ENCODE measurements around the gene CENPH. TPM values are rescaled to one million over a fixed set of nuclear protein-coding genes. Genes with fewer than 3 reads are reported as not detected.
"Not testable (repeated sequence)": the region's sequence is repeated elsewhere in the genome, so short reads cannot be mapped to it uniquely, and the experiment has no call there.

The CENPH gene
- total RNA-seq, 2 donors from 2014 or later = 3.9 to 5.9 TPM

DNA sequence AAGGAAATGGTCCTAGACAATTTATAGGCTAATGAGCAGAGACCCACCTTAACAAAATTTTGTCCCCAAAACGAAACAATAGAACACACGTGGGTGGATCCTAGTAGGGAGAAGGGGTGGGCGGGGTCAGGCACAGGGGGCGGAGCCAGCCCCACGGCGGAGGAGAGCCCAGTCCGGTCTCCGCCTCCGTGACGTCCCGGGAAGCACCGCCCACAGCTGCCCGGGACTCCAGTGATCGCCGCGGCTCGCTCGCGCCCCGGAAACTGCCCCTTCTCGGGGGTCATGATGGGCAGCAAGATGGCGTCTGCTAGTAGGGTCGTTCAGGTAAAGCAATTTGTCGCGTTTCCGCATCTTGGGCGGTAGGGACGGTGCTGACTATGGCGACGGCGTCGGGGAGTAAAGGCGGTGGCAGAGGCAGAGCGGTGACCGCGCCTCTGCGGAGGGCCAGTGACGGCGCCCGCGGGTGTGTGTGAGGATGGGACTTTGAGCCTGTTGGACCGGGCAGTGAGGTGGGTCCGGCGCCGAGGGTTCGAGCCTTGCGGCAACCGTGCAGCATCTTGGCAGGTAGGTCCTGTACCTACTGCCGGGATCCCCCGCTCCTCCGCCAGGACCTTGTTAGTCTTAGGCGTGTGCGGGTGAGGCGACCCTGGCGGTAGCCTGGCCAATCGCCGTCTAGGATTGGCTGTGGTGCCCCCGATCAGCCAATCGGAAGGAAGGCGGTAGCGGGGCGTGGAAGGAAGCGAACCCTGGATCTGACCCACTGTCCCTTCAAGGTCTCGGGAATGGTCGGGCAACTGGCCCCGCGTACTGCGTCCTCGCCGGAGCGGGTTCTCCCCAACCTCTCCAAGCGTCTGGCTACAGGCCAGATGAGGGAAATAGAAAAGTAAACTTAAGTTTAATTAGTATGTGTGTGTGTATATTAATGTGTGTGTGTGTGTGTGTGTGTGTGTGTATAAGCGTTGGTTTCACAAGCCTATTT is 28.5 kb downstream of the CENPH start:
- peak; percentile 92 for ATAC-seq
- peaks cover 5% of the 10 kb centered on the region for H3K36me3 Mint-ChIP-seq (ENCODE audit: low read depth)
- peak; percentile 81 to 96 (median 95) for DNase-seq
- peaks cover 17% of the 10 kb centered on the region for H3K4me1 Mint-ChIP-seq
- no peaks in the 10 kb centered on the region for H3K27me3 Mint-ChIP-seq
- H3K9me3 ChIP-seq (ENCODE audit: control insufficient read depth, low read length, poor library complexity, severe bottlenecking) = no peaks in the 10 kb centered on the region
- peak overlapping the region; percentile 98 for H3K4me3 Mint-ChIP-seq
- H3K27ac Mint-ChIP-seq = peak overlapping the region; percentile 99

DNA sequence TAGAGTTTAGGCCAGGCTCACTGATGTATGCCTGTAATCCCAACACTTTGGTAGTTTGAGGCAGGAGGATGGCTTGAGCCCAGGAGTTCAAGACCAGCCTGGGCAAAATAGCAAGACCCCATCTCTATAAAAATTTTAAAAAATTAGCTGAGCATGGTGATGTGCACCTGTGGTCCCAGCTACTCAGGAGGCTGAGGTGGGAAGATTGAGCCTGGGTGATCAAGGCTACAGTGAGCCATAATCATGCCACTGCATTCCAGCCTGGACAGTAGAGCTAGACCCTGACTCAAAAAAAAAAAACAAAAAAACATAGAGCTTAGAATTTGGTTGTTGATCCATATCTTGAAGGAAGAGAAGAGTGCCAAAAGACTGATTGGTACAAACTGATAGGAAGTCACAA is 30.6 kb downstream of the CENPH start:
- Mint-ChIP-seq H3K27me3 (no peaks in the 10 kb centered on the region), H3K36me3 (ENCODE audit: low read depth) (peaks cover 5% of the 10 kb centered on the region), H3K4me1 (peaks cover 17% of the 10 kb centered on the region), H3K27ac (no peak overlapping the region), H3K4me3 (no peak overlapping the region)
- ATAC-seq = no peak
- DNase-seq = no peak
- H3K9me3 ChIP-seq (ENCODE audit: control insufficient read depth, low read length, poor library complexity, severe bottlenecking) = no peaks in the 10 kb centered on the region

DNA sequence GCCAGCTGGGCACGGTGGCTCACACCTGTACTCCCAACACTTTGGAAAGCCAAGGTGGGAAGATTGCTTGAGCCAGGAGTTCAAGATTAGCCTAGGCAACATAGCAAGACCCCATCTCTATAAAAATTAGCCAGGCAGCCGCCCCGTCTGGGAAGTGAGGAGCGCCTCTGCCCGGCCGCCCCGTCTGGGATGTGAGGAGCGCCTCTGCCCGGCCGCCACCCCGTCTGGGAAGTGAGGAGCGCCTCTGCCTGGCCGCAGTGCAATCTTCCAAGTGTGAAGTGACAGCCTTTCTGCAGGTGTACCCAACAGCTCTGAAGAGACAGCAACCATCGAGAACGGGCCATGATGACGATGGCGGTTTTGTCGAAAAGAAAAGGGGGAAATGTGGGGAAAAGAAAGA is 31.0 kb downstream of the CENPH start:
- ATAC-seq; H3K27ac Mint-ChIP-seq; DNase-seq; H3K27me3 Mint-ChIP-seq; H3K4me3 Mint-ChIP-seq; H3K36me3 Mint-ChIP-seq (ENCODE audit: low read depth); H3K9me3 ChIP-seq (ENCODE audit: control insufficient read depth, low read length, poor library complexity, severe bottlenecking): not testable (repeated sequence)
- H3K4me1 Mint-ChIP-seq = peaks cover 17% of the 10 kb centered on the region

DNA sequence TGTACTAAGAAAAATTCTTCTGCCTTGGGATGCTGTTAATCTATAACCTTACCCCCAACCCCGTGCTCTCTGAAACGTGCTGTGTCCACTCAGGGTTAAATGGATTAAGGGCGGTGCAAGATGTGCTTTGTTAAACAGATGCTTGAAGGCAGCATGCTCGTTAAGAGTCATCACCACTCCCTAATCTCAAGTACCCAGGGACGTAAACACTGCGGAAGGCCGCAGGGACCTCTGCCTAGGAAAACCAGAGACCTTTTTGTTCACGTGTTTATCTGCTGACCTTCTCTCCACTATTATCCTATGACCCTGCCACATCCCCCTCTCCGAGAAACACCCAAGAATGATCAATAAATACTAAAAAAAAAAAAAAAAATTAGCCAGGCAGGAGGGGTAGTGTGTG is 31.4 kb downstream of the CENPH start:
- H3K4me1 Mint-ChIP-seq = peaks cover 17% of the 10 kb centered on the region
- H3K27ac Mint-ChIP-seq; ATAC-seq; H3K36me3 Mint-ChIP-seq (ENCODE audit: low read depth); H3K4me3 Mint-ChIP-seq; DNase-seq; H3K9me3 ChIP-seq (ENCODE audit: control insufficient read depth, low read length, poor library complexity, severe bottlenecking); H3K27me3 Mint-ChIP-seq: not testable (repeated sequence)

DNA sequence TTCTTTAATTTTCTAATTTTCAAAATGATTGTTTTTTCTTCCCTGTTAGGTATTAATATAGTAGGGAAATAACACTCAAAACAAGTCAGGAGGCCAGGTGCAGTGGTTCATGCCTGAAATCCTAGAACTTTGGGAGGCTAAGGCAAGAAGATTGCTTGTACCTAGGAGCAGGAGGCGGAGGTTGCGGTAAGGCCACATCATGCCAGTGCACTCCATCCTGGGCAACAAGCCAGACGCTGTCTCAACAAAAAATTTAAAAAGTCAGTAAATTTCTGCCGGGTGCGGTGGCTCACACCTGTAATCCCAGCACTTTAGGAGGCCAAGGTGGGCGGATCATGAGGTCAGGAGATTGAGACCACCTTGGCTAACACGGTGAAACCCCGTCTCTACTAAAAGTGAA is 35.1 kb downstream of the CENPH start:
- Mint-ChIP-seq H3K4me1 (peaks cover 6% of the 10 kb centered on the region), H3K27me3 (no peaks in the 10 kb centered on the region), H3K27ac (no peak overlapping the region), H3K36me3 (ENCODE audit: low read depth) (peaks cover 3% of the 10 kb centered on the region), H3K4me3 (no peak overlapping the region)
- ATAC-seq = no peak
- no peak for DNase-seq
- H3K9me3 ChIP-seq (ENCODE audit: control insufficient read depth, low read length, poor library complexity, severe bottlenecking) = no peaks in the 10 kb centered on the region

DNA sequence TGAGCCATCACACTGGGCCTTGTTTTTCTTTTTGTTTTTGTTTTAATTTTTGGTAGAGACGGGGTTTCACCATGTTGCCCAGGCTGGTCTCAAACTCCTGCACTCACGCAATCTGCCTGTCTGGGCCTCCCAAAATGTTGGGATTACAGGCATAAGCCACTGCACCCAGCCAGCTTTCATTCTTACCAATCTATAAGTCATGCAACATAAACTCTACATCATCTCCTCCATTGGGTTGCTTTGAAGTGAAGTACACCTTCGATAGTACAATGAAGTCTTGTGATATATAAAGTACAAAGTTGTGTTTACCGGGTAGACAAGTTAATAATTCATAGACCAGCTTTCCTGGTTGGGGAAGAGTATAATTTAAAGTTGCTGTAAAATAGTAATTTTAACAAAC is 36.5 kb downstream of the CENPH start:
- H3K4me3 Mint-ChIP-seq = no peak overlapping the region
- no peaks in the 10 kb centered on the region for H3K27me3 Mint-ChIP-seq
- peaks cover 3% of the 10 kb centered on the region for H3K36me3 Mint-ChIP-seq (ENCODE audit: low read depth)
- no peaks in the 10 kb centered on the region for H3K9me3 ChIP-seq (ENCODE audit: control insufficient read depth, low read length, poor library complexity, severe bottlenecking)
- H3K4me1 Mint-ChIP-seq = peaks cover 4% of the 10 kb centered on the region
- ATAC-seq = no peak
- H3K27ac Mint-ChIP-seq = no peak overlapping the region
- no peak for DNase-seq

DNA sequence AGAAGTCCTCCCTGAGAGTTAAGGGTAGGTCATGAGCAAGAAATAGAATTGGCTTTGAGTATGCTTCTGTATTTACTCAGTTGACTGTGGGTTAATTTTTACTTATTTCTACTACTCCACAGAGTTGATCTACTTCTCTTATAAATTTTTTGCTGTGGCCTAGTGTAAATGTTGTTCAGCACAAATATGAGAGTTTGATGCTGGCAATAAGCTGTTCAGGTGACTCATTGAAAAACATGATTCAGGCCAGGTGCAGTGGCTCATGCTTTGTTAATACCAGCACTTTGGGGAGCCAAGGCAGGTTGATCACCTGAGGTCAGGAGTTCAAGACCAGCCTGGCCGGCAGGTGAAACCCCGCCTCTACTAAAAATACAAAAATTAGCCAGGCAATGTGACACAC is 40.8 kb downstream of the CENPH start:
- Mint-ChIP-seq H3K4me3 (no peak overlapping the region), H3K36me3 (ENCODE audit: low read depth) (no peaks in the 10 kb centered on the region), H3K27ac (no peak overlapping the region), H3K4me1 (peaks cover 6% of the 10 kb centered on the region), H3K27me3 (no peaks in the 10 kb centered on the region)
- H3K9me3 ChIP-seq (ENCODE audit: control insufficient read depth, low read length, poor library complexity, severe bottlenecking) = no peaks in the 10 kb centered on the region
- ATAC-seq (no peak), DNase-seq (no peak)

DNA sequence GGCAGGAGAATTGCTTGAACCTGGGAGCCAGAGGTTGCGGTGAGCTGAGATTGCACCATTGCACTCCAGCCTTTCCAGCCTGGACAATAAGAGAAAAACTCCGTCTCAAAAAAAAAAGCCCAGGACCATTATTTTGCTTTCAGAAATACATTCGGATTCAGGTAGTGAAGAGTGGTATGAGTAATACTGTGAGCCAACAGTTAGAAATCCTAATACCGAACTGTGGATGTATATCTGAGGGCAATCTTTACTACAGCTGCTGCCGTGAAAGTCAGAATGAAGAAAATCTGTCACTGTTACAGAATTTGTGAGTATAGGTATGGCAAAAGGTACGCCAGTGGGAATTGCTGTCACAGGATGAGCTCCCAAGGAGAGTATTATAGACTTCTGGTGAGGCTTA is 41.9 kb downstream of the CENPH start:
- Mint-ChIP-seq H3K4me1 (peaks cover 10% of the 10 kb centered on the region), H3K4me3 (no peak overlapping the region), H3K27ac (no peak overlapping the region), H3K27me3 (no peaks in the 10 kb centered on the region), H3K36me3 (ENCODE audit: low read depth) (no peaks in the 10 kb centered on the region)
- no peak for ATAC-seq
- no peak for DNase-seq
- no peaks in the 10 kb centered on the region for H3K9me3 ChIP-seq (ENCODE audit: control insufficient read depth, low read length, poor library complexity, severe bottlenecking)

DNA sequence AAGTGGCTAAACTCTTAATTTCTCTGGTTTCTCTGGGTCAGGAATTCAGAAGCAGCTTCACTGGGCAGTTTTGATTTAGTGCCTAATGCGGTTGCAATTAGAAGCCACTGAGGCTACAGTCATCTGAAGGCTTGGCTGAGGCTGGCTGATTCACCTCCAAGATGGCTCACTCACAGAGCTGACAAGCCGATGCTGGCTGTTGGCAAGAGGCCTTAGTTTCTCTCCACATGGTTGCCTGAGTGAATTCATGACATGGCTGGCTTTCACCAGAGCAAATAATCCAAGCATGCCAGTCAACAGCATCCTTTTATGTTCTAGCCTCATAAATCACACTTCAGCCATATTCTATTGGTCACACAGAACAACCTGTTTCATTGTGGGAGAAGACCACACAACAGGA is 42.5 kb downstream of the CENPH start:
- Mint-ChIP-seq H3K27me3 (no peaks in the 10 kb centered on the region), H3K27ac (no peak overlapping the region), H3K4me3 (no peak overlapping the region), H3K36me3 (ENCODE audit: low read depth) (no peaks in the 10 kb centered on the region), H3K4me1 (peaks cover 12% of the 10 kb centered on the region)
- H3K9me3 ChIP-seq (ENCODE audit: control insufficient read depth, low read length, poor library complexity, severe bottlenecking) = no peaks in the 10 kb centered on the region
- DNase-seq (no peak), ATAC-seq (no peak)

DNA sequence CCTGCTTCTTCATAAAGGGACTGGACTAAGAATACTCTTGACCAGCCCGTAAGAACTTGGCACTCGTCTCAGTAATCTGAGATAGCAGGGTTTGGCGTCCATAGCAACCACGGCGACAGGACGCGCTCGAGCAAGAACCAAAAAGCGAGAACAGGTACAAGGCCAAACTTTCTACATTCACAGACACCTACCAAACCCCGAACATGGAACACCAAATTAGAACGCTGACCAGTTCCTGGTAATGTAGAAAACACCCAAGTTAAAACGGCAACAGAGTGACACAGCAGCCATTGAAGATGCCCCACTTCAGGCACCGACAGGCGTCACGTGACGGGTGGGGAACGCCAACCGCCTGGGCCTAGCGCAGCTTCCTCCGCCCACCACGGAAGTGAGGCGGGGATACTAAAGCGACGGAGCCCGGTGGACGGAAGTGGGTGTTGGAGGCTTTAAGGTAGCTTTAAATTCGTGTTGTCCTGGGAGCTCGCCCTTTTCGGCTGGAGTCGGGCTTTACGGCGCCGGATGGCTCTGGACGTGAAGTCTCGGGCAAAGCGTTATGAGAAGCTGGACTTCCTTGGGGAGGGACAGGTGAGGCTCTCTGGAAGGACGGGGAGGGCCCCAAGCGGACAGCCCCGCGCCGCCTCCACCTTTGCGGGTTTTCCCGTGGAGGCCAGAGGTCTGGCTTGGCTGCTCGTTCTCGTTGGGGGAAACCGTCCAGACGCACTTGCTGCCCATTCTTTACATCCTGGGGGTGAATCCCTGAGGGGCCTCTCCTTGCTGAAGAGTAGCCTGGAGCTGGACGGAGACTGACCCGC is 45.3 kb downstream of the CENPH start, which contains the start of gene CDK7:
TSS of gene CDK7 (plus strand) at position 430 of the 812 bp plus-strand sequence. CDS start at position 520, 90 bp downstream.
- Mint-ChIP-seq H3K4me1 (peaks cover 26% of the 10 kb centered on the region), H3K27ac (peak within 1 kb of the TSS; percentile 92), H3K4me3 (peak within 1 kb of the TSS; percentile 93), H3K36me3 (ENCODE audit: low read depth) (peaks cover 5% of the 10 kb centered on the region), H3K27me3 (no peaks in the 10 kb centered on the region)
- no peaks in the 10 kb centered on the region for H3K9me3 ChIP-seq (ENCODE audit: control insufficient read depth, low read length, poor library complexity, severe bottlenecking)
- DNase-seq (peak; percentile 86 to 89 (median 87)), ATAC-seq (peak; percentile 99)

DNA sequence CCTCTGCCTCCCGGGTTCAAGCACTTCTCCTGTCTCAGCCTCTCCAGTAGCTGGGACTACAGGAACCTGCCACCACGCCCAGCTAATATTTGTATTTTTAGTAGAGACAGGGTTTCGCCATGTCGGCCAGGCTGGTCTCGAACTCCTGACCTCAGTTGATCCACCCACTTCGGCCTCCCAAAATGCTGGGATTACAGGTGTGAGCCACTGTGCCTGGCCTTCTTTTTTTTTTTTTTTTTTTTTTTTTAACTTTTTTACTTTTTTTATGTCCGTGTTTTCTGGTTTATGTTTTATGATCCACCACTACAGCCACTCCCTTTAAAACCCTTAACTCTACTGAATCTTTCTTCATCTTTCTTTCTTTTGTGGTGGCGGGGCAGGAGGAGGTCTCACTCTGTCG is 47.4 kb downstream of the CENPH start:
- not testable (repeated sequence) for DNase-seq; ATAC-seq; H3K27me3 Mint-ChIP-seq; H3K36me3 Mint-ChIP-seq (ENCODE audit: low read depth); H3K9me3 ChIP-seq (ENCODE audit: control insufficient read depth, low read length, poor library complexity, severe bottlenecking); H3K27ac Mint-ChIP-seq
- peak overlapping the region; percentile 93 for H3K4me3 Mint-ChIP-seq
- H3K4me1 Mint-ChIP-seq = peaks cover 33% of the 10 kb centered on the region

DNA sequence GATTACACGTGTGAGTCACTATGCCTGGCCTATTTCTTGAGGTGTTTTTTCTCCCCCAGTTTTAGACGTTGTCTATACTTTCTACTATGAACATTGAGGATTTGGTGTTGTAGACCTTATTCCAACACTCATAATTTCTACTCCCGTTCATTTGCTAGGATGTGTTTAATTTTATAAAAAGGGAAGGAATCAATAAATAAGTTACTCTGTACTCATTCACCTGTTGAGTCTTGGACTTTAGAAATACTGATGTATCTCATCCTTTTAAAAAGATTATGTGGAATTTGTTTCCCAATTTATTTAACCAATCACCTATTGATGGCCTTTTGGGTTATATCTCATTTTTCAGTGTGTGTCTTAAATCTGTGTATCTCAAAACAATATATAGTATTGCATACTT is 48.5 kb downstream of the CENPH start:
- Mint-ChIP-seq H3K36me3 (ENCODE audit: low read depth) (peaks cover 11% of the 10 kb centered on the region), H3K27me3 (no peaks in the 10 kb centered on the region), H3K4me1 (peaks cover 41% of the 10 kb centered on the region), H3K27ac (no peak overlapping the region), H3K4me3 (peak overlapping the region; percentile 93)
- ATAC-seq (no peak), DNase-seq (no peak)
- H3K9me3 ChIP-seq (ENCODE audit: control insufficient read depth, low read length, poor library complexity, severe bottlenecking) = no peaks in the 10 kb centered on the region

DNA sequence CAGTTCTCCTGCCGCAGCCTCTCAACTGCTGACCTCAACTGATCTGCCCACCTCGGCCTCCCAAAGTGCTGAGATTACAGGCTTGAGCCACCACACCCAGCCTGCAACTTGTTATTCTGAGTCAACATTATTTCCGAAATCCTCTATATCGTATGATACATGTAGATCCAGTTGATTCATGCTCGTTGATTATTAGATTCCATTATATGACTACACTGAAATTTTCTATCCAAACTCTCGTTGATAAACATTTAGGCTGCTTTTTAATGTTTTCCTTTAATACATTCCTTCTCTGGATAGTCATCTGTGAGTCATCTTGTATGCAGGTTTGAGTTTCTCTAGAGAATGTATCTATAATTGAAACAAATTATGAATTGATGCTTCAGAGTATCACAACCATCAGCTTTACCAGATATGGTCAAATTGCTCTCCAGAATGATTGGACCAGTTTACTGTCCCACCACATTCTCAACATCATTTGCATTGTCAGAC is 49.4 kb downstream of the CENPH start:
- Mint-ChIP-seq H3K27ac (peak overlapping the region; percentile 49), H3K4me3 (no peak overlapping the region), H3K4me1 (peaks cover 47% of the 10 kb centered on the region), H3K36me3 (ENCODE audit: low read depth) (peaks cover 11% of the 10 kb centered on the region), H3K27me3 (no peaks in the 10 kb centered on the region)
- no peak for DNase-seq
- H3K9me3 ChIP-seq (ENCODE audit: control insufficient read depth, low read length, poor library complexity, severe bottlenecking) = no peaks in the 10 kb centered on the region
- ATAC-seq = no peak
